Caco-2 (cell line): Measurements from ENCODE around the gene SPARC. TPM values are rescaled to one million over a fixed set of nuclear protein-coding genes. Genes with fewer than 3 reads are reported as not detected.

Source experiments
- BruUV-seq: library from RNA; stranded (reverse); fragments of 400-500 nt; replicated peaks from 2 replicates; lab custom pipeline; 2021; lab: Mats Ljungman, UMichigan
- CTCF ChIA-PET: fragments of 300-600 bp; sonication (Branson Sonifier 250); formaldehyde crosslinking; loops from one replicate; lab custom pipeline; 2022; ENCODE audit warnings: antibody characterized with exemption; lab: Charles Lee
- POLR2A ChIA-PET: fragments of 300-600 bp; sonication (Branson Sonifier 250); formaldehyde crosslinking; loops from one replicate; lab custom pipeline; 2022; ENCODE audit warnings: antibody characterized with exemption; lab: Charles Lee
- DNase-seq, 2 experiments: peaks; one replicate each; pipeline versions ENCODE4 v3.0.0 to v3.0.0-alpha.2; 2020 to 2022
- H3K27me3 ChIP-seq: replicated peaks from 2 replicates; pipeline ENCODE4 v1.6.0; 2011; ENCODE audit warnings: low read length; ENCODE audit not compliant: control insufficient read depth, insufficient read depth
- H3K36me3 ChIP-seq: 2 replicates; pipeline ENCODE4 v1.5.1; 2011; ENCODE audit warnings: low read length; ENCODE audit not compliant: control insufficient read depth, insufficient read depth
- H3K4me1 ChIP-seq: fragments of 250-450 bp; sonication (Bioruptor Pico); 2 replicates; pipeline ENCODE4 v1.5.1; 2020; ENCODE audit warnings: mild to moderate bottlenecking
- H3K4me3 ChIP-seq: 2 replicates; pipeline ENCODE4 v1.5.1; 2011; ENCODE audit warnings: low read depth, mild to moderate bottlenecking, control low read depth, low read length
- H3K9me3 ChIP-seq: fragments of 250-450 bp; sonication (Bioruptor Pico); 2 replicates; pipeline ENCODE4 v1.5.1; 2020; ENCODE audit warnings: mild to moderate bottlenecking, moderate library complexity
- H3K27ac Mint-ChIP-seq: one replicate; pipeline ENCODE4 v1.8.0; 2022; ENCODE audit warnings: mixed read lengths; ENCODE audit not compliant: unreplicated experiment
- H3K27me3 Mint-ChIP-seq: one replicate; pipeline ENCODE4 v1.8.0; 2022; ENCODE audit warnings: mixed read lengths; ENCODE audit not compliant: insufficient read depth, unreplicated experiment
- H3K36me3 Mint-ChIP-seq: one replicate; pipeline ENCODE4 v1.8.0; 2022; ENCODE audit warnings: mild to moderate bottlenecking, mixed read lengths; ENCODE audit not compliant: insufficient read depth, unreplicated experiment
- H3K4me1 Mint-ChIP-seq: one replicate; pipeline ENCODE4 v1.8.0; 2022; ENCODE audit warnings: low read depth, mixed read lengths; ENCODE audit not compliant: unreplicated experiment
- H3K4me3 Mint-ChIP-seq: one replicate; pipeline ENCODE4 v1.8.0; 2022; ENCODE audit warnings: mild to moderate bottlenecking, moderate library complexity, mixed read lengths; ENCODE audit not compliant: unreplicated experiment
- H3K9me3 Mint-ChIP-seq: one replicate; pipeline ENCODE4 v1.8.0; 2022; ENCODE audit warnings: mixed read lengths; ENCODE audit not compliant: unreplicated experiment
- intact Hi-C: fragments of 100-400 bp; cut with micrococcal nuclease; formaldehyde crosslinking; loops from one replicate; pipeline ENCODE4 v1.10.0; 2022; ENCODE audit not compliant: unreplicated experiment
- total RNA-seq: library from RNA; stranded (reverse); gene quantifications from 2 replicates; pipeline ENCODE4 v1.2.3, GENCODE V29; 2022
- TF ChIP-seq, protein P1 (sequence below), 2 experiments: fragments of 200-600 bp in 1 of 2; IDR thresholded peaks; 1 replicate in 1 of 2; 2 replicates in 1 of 2; pipeline versions ENCODE4 v1.5.1 to v1.8.0; 2011 to 2022; ENCODE audit warnings: antibody characterized with exemption in 1 of 2, control low read depth in 1 of 2, inconsistent platforms in 1 of 2, low read depth in 1 of 2, low read length in 1 of 2, mild to moderate bottlenecking in 1 of 2, moderate library complexity in 1 of 2; ENCODE audit not compliant: insufficient read depth in 1 of 2, severe bottlenecking in 1 of 2, unreplicated experiment in 1 of 2

Gene SPARC
- total RNA-seq, 1 experiment from 2014 or later, result 22.7 TPM

DNA sequence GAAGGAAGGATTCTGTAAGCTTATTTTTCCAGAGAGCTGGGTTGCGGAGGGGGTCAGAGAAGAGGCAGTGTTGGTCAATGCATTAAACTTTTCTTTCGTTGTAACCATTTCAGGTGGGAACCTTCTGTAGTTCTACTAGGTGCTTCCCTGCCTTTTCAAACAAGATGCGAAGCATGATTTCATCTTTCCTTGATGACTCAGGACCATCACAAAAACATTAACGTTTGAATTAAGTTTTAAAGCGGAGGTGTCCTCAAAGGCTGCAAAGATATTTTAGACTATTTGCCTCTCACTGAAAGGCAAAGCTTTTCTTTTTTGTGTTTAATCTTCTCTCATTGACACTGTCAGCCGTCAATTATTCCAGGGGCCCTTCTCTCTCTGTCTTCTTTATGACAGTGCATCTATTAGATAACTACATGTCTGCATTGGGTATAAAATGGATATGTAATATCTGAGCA lies 69.3 kb downstream of the SPARC start:
- Mint-ChIP-seq H3K36me3 (no peaks in the 10 kb centered on the region), H3K27me3 (no peaks in the 10 kb centered on the region), H3K4me3 (no peak overlapping the region), H3K9me3 (no peaks in the 10 kb centered on the region), H3K27ac (peak overlapping the region; percentile 82), H3K4me1 (peaks cover 24% of the 10 kb centered on the region)
- CTCF ChIA-PET, result interaction anchor here (0.6 to 1.2 kb wide), 6 partner anchors 35 to 365 kb away, joined by 3 to 6 read pairs (median 4); partner anchors contain the start of genes GM2A and SLC36A1
- BruUV-seq, result no TSS peak
- POLR2A ChIA-PET, result interaction anchor here (0.6 to 1.0 kb wide), 2 partner anchors 23 to 153 kb away, joined by 4 read pairs; no protein-coding TSS in a partner anchor
- TF ChIP-seq, protein P1, sequence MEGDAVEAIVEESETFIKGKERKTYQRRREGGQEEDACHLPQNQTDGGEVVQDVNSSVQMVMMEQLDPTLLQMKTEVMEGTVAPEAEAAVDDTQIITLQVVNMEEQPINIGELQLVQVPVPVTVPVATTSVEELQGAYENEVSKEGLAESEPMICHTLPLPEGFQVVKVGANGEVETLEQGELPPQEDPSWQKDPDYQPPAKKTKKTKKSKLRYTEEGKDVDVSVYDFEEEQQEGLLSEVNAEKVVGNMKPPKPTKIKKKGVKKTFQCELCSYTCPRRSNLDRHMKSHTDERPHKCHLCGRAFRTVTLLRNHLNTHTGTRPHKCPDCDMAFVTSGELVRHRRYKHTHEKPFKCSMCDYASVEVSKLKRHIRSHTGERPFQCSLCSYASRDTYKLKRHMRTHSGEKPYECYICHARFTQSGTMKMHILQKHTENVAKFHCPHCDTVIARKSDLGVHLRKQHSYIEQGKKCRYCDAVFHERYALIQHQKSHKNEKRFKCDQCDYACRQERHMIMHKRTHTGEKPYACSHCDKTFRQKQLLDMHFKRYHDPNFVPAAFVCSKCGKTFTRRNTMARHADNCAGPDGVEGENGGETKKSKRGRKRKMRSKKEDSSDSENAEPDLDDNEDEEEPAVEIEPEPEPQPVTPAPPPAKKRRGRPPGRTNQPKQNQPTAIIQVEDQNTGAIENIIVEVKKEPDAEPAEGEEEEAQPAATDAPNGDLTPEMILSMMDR (IDR thresholded peaks at IDR 0.05; ENCODE audit: insufficient read depth in 1 of 2, low read depth in 1 of 2, low read length in 1 of 2, severe bottlenecking in 1 of 2, unreplicated experiment in 1 of 2), result no peak
- H3K4me3 ChIP-seq, result no peak overlapping the region
- H3K4me1 ChIP-seq, result peaks cover 51% of the 10 kb centered on the region
- DNase-seq, result no peak
- no peaks in the 10 kb centered on the region; the same call in 1 of the 2 replicates for H3K9me3 ChIP-seq
- H3K36me3 ChIP-seq, result no peaks in the 10 kb centered on the region
- intact Hi-C loops, result no loop called here
- H3K27me3 ChIP-seq, result no peaks in the 10 kb centered on the region

DNA sequence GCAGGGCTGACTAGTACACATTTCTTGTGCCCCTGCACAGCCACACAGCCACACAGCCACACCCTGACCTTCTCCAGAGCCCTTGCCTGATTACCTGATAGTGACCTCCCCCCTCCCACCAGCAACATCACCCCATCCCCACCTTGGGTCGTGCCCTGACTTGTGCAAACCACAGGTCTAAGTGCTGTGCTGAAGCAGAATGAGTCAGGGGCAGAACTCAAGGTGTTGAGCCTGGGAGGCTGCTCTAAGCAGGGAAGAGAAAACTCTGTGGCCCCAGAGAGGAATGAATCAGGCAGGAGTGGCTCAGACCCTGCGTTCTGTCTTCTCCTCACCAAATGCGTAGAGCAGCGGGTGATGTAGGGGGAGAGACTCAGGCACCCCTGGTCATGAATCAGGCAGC lies 71.3 kb downstream of the SPARC start:
- Mint-ChIP-seq H3K9me3 (no peaks in the 10 kb centered on the region), H3K27me3 (no peaks in the 10 kb centered on the region), H3K36me3 (no peaks in the 10 kb centered on the region), H3K4me1 (peaks cover 12% of the 10 kb centered on the region), H3K4me3 (no peak overlapping the region), H3K27ac (no peak overlapping the region)
- ChIA-PET CTCF (no interaction called here), POLR2A (no interaction called here)
- Histone ChIP-seq H3K4me3 (no peak overlapping the region), H3K27me3 (no peaks in the 10 kb centered on the region), H3K36me3 (no peaks in the 10 kb centered on the region), H3K9me3 (no peaks in the 10 kb centered on the region; the same call in 1 of the 2 replicates), H3K4me1 (peaks cover 47% of the 10 kb centered on the region)
- peak in 1 of 2 experiments; percentile 51 for DNase-seq
- BruUV-seq, result no TSS peak
- intact Hi-C loops, result no loop called here
- TF ChIP-seq, protein P1 (IDR thresholded peaks at IDR 0.05; ENCODE audit: insufficient read depth in 1 of 2, low read depth in 1 of 2, low read length in 1 of 2, severe bottlenecking in 1 of 2, unreplicated experiment in 1 of 2), result no peak

DNA sequence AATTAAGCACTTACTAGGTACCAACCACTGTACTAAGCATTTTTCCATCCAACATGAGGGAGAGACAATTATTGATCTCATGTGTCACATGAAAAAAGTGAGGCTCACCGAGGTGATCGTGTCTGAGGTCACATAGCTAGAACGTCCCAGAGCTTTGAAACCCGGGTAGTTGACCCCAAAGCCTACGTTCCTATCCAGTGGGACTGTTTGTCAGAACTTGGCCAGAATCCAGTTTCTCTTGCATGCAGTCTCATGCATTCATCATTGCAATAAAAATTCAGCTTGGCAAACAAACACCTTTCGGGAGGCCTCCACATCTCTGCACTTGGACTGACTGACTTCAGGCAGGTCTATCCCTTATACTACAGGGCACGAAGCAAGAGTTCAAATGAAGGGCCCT lies 72.2 kb downstream of the SPARC start:
- H3K27me3 ChIP-seq, result no peaks in the 10 kb centered on the region
- Mint-ChIP-seq H3K9me3 (no peaks in the 10 kb centered on the region), H3K36me3 (no peaks in the 10 kb centered on the region), H3K27me3 (no peaks in the 10 kb centered on the region), H3K4me3 (no peak overlapping the region), H3K27ac (no peak overlapping the region), H3K4me1 (peaks cover 12% of the 10 kb centered on the region)
- POLR2A ChIA-PET, result no interaction called here
- TF ChIP-seq, protein P1 (IDR thresholded peaks at IDR 0.05; ENCODE audit: insufficient read depth in 1 of 2, low read depth in 1 of 2, low read length in 1 of 2, severe bottlenecking in 1 of 2, unreplicated experiment in 1 of 2), result no peak
- BruUV-seq, result no TSS peak
- intact Hi-C loops, result no loop called here
- CTCF ChIA-PET, result no interaction called here
- no peaks in the 10 kb centered on the region for H3K36me3 ChIP-seq
- no peaks in the 10 kb centered on the region; the same call in 1 of the 2 replicates for H3K9me3 ChIP-seq
- no peak for DNase-seq
- H3K4me3 ChIP-seq, result no peak overlapping the region
- peaks cover 39% of the 10 kb centered on the region for H3K4me1 ChIP-seq
